GM19455 (cell line): ENCODE data around the gene NPPA.
A peak's percentile ranks its signal among the peaks of the same experiment; 100 is the strongest.
"Not testable (repeated sequence)": the region's sequence is repeated elsewhere in the genome, so short reads cannot be mapped to it uniquely, and the experiment has no call there.

Experiments
- ATAC-seq: cut with Tn5 transposase; IDR thresholded peaks from one replicate; pipeline ENCODE4 v1.9.1; 2021; ENCODE audit not compliant: unreplicated experiment

NPPA gene

DNA sequence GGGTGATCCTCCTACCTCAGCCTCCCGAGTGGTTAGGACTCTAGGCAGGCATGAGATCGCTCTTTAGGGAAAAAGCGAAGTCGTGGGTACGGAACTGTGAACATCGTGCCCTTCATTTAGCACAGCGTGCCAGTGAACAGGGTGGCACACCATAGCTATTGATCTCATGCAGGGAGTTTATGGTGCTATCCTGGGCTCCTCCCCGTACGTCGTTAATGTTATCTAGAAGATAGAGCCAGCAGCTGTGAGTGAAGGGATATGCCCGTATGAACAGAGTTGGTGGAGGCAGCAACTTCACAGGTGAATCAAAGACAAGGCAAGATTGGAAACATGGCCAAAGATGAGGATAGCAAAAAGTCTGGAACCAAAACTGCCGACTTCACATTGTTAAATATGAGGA, 30.4 kb downstream of the NPPA start:
- ATAC-seq, result no peak

DNA sequence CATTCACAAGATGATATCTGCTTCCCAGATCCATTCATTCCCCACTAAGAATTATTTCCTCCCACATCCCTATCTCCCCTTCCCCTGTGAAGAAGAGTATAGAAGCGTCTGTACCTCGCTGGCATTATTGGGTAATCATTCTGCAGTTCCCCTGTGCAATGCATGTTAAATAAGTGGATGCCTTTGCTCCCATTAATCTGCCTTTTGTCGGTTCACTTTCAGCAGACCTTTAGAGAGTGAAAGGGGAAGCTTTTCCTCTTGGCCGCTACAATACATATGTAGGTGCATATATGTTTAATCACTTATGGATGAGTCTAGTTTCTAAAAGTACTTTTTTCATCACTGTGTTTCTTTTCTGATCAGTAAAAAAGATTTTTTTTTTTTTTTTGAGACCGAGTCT, 34.6 kb downstream of the NPPA start:
- ATAC-seq, result no peak

DNA sequence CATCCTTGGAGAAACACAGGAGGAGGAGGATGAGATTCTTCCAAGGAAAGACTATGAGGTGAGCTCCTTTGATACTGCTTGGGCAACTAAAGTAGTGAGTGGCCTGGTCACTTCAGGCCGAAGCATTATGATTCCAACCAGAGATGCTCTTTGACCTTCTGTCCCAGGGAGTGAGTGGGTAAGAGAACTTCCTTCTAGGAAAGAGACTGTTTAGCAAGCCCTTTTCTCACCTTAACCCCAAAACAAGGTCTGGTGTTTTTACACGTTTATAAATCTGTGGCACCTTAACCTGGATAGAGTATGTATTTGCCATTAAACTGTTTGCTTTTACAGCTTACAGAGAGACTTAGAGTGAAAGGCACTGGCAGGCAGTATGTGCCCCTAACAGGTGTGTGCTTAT, 40.5 kb downstream of the NPPA start:
- ATAC-seq, result no peak

DNA sequence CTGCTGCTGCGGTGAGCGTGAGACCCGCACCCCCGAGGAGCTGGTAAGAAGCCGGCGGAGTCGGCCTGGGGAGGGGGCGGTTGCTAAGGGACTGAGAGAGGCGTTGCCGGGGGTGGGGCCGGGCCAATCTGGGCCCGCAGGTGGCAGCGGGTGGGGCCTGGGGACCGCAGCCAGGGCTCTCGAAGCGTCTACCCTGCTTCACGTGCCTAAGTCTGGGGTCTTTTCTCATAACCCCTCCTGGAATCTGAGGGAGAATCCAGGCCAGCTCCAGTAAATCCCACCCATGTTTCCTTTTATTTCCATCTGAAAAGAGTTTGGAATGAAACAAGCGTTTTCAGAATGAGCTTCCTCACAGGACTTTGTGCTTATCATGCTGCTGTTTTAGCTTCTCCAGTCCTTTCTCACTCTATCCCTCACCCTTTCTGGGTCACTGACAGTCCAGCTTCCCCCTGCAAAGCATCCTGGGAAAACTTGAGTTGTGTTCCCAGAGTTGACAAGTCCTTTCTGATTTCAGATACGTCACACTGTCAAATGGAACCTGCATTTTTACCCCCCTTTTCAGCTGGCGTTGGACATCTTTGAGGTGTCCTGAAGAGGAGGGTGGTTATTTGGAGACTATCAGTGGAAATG, 41.2 kb downstream of the NPPA start:
- ATAC-seq, result peak; percentile 48

DNA sequence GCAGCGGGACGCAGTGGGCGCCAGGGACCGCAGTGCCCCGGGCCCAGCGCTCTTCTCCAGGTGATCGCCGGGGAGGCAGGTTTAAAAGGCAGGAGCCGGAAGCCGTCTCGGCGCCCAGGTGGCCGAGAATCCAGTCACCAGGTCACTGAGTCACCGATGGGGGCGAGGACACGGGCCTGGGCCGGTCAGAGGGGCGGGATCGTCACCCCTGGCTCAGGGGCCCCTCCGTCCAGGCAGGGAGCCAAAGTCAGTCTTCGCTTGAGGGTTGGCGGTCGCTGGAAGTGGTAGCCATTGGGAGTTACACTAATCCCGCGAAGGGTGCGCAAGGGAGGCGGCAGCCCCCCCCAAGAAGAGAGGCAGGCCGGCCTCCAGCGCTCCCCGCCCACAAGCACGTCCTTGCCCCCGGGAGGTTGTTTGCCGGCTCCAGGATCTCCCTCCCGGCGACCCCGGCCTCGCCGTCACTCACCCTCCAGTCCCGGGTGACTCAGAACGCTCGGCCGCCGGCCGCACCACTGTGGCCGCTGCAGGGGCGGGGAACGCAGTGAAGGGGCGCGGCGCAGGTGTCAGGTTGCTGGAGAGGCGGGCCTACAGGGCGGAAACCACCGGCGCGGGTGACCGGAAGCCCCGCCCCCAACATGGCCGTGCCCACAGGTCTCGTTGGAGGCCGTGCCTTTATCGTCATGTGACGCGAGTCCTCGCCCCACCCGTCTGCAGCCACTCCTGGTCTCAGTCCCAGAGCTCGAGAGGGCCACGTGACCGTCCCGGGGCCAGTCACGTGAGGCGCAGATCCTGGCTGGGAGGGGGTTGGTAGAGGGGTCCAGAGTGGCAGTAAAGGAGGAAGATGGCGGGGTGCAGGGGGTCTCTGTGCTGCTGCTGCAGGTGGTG, 41.9 kb downstream of the NPPA start, which contains the start of the genes CLCN6 and MTHFR:
Gene CLCN6 (plus strand): TSS at position 770 of the 885 bp plus-strand sequence. CDS start 72 bp downstream, at position 842.
Gene MTHFR (minus strand): TSS at position 543 of the 885 bp plus-strand sequence. CDS start 2,848 bp downstream, outside the sequence.
- peak; percentile 86 for ATAC-seq

DNA sequence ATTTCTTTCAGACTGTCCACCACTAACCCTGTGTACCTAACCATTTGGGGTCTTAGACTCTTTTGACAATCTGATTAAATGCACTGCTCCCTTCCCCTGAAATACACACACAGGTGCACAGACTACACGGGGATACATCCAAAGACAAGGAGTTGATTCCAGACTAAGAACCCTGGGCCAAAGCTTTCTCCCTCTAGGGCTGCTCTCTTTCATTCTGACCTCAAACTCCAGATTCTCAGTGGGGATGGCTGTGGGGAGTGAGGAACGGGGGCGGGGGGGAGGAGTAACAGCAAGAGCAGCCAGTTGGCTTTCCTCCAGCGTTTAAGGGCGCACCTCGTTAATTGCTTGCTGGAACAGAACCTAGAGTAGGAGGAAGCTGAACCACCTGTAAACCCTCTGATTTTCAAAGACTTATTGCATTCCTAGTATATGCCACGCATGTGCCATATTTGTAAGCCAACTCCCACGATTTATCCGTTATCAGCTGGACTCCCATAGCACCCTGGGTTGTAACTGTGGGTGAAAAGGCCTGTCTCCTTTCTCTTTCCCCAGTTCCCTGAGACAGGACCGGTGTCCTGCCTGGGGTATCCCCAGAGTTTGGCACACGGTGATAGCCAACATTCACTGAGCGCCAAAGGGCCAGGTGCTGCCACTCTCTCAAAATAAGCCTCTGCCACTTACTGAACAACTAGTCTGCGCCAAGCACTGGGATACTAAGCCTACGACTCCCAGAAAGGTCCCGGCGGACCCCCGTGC, 42.7 kb downstream of the NPPA start:
- ATAC-seq, result no peak

DNA sequence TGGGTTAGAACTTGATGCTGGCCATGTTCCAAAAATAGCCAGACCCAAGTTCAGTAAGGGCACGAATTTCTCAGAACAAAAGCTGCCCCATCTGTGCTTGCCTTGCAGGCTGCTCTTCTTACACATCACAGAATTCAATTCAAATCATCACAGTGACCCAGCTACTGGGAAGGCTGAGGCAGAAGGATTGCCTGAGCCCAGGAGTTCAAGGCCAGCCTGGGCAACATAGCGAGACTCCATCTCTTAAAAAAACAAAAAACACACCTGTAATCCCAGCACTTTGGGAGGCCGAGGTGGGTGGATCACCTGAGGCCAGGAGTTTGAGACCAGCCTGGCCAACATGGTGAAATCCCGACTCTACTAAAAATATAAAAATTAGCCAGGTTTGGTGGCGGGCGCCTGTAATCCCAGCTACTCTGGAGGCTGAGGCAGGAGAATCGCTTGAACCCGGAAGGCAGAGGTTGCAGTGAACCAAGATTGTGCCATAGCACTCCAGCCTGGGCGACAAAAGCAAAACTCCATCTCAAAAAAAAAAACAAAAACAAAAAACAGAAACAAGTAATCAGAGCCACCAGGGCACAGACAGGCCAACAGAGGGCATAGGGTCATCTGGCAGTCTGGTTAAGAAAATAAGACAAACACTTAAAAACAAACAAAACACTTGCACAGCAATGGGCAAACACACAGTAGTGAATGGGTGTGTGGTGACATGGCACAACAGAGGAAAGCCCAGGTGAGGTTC, 43.5 kb downstream of the NPPA start:
- ATAC-seq, result not testable (repeated sequence)

DNA sequence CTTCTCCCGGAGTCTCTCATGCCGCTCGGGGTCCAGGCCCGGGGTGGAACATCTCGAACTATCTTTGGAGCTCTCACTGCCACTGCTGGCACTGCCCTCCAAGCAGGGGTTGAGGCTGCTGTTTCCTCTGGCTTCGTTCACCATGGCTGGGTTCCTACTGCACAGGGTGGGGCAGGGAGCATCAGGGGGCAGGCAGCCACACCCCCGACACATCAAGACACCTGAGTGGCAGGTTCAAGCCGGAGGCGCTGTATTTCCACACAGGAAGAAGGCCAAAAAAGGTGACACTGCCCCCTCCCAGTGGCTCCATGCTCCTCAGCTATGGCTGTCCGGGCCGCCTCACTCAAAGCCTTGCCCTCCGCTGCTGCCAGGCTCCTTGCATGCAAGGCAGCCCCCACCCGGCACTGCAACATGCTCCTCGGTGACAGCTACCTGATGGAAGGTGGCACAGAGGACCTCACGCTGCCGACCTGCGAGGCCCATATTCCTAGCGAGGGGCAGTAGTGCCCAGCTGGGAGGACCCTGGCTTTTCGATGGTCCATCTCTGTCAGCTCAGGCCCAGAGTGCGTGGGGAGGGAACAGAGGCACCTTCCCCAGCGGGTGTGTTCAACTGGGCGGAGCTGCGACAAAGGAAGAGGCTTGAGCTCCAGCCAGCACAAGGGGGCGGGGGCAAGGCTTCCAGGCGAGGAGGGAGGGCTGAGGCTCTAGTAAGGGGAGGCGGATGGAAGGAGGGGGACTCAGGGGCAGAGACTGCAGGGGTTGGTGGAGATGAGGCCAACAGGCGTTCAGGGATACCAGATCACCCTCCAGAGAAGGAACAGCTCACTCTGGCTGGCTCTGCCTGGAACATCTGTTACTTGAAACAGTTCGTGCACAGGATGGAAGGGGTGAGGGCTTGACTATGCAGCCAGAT, 44.4 kb downstream of the NPPA start:
- no peak for ATAC-seq

DNA sequence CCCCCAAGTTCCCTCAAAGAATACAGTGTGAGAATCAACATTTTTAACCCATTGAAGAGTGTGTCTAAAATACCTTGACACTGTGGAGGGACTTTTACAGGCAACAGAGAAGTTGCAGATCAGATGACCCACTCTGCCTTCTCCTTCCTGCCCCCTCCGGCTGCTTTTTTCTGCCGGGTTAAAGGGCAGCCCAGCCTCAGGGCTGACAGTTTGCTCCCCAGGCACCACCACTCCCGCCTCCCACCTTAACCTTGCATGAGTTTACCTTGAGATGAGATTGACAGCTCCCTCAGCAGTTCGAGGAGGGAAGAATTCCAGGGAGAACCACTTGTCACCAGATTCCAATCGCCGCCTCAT, 45.0 kb downstream of the NPPA start:
- ATAC-seq, result no peak

DNA sequence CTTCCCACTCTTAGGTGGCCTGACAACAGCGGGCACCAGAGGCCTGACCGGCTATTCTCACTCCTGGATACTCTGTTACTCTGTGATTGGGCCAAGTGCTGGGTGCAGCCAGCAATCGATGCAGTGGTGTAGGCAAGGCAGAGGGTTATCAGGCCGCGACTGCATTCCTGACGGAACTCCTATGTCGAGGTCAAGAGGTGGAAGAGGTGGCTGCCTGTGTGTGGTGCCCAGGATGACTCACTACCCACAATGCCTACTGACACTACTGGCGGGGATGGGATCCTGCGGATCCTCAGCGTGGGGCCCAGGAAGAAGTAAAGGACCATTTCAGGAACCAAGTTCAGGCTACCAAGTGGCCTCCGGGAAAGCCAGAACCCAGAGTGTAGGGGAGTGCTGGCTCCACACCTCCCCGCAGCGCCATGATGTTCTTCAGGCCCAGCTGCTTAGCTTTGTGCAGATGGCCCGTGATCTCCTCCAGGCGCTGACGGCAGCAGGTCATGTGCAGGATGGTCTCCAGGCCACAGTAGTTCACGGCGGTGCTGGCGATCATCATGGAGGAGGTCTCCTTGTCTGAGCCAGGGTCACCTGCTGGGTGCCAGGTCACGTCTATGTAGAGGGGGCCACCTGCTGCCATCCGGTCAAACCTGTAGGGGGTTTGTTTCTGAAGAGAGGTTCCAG, 46.7 kb downstream of the NPPA start:
- ATAC-seq, result no peak

DNA sequence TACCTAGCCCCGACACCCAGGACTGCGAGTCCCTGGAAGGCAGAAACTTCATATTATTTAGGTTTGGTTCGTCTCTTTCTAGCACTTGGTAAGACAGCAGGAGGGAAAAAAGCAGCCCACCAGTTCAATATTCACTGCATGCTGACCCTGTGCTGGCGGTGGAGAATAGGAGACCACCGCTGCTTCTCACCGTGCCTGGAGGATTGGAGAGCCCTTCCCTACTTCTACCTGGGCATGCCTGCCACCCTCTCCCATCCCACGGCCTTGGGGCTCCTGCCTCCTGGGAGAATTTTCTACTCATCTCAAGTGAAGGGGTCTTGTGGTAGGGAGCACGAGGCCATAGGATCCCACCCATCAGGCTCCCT, 47.2 kb downstream of the NPPA start:
- ATAC-seq, result no peak

DNA sequence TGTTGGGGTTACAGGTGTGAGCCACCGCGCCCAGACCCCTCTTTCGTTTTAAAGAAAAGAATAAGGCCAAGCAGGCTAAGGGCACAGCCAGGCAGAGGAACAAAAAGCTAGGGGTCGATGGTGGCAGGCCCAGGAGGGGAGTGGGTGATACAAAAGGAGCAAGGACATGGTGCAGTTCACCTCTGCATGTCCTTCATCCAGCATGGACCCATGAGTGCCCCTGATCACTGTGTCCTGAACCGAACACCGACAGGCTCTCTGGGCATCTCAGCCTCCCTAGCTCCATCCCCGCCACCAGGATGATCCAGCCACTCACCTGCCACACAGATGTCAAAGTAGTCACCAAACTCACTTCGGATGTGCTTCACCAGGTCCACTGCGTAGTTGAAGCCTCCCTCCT, 47.7 kb downstream of the NPPA start:
- no peak for ATAC-seq

DNA sequence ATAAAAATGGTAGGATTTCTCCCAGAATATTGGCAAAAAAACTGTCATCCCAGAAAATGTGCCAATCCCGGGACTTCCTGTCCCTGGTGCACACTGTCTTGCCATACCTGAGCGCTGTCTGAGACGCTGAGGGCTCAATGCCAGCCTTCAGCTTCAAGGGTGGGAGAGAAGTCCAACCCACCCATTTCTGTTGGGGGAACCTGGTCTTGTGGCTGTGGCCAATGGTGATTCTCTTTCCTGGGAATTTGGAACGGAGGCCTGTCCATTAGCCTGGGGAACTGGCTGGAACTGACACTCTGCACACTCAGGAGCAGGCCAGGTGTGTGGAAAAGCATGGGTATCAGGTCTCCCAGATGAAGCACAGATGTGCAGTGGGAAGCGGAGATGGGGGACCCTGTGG, 48.5 kb downstream of the NPPA start:
- ATAC-seq, result no peak

DNA sequence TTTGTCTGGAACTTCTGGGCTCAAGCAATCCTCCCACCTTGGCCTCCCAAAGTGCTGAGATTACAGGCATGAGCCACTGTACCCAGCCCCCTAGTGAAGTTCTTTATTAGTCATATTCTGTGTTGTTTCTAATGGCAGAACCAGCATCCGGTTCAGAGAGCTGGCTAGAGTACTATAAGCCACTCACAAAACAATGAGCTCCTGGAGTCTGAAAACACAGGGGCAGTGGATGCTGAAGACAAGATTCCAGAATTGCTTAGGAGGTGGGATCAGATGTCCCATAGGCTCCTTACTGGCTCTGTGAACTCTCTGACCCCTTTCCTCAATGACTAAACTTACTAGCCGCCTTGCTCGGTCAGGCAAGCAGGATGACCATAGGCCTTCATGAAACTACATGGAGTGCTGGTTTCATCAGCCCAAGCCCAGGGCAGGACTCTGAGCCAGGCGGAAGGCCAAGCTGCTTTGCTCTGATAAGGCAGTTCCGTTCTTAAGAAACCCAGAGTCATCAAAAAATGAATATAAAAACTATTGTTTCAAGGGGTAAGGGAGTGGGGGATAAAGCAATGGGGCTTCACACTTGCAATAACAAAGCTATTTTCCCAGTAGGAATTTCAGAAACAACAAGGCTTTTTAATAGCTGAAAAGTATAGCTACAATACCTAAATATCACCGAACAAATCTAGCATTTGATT, 49.9 kb downstream of the NPPA start:
- no peak for ATAC-seq

DNA sequence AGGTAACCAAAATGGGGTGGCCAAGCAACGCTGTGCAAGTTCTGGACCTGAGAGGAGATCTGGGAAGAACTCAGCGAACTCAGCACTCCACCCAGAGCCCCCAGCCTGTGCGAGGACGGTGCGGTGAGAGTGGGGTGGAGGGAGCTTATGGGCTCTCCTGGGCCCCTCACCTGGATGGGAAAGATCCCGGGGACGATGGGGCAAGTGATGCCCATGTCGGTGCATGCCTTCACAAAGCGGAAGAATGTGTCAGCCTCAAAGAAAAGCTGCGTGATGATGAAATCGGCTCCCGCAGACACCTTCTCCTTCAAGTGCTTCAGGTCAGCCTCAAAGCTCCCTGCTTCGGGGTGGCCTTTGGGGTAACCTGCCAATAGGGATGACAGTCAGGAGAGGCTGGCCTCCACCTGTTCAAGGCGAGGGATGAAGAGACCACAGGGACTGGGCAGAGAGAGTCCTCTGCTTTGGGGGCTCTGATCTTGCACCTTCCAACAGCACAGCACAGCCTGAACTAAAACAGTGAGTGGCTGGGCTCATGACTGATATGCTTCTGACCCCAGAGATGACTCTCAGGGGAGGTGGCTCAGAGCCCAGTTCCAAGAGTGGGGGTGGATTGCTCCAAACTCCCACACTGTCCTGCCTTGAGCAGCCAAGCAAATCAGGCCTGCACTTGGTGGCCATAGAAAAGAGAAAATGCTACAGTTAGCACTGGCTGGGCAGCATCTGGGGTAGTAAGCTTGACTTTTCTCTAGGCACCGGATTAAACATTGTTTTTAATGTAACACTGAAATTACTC, 51.4 kb downstream of the NPPA start:
- no peak for ATAC-seq
